HL-60 (cell line): ENCODE data around the gene ABL2.
"Not testable (repeated sequence)": the region's sequence is repeated elsewhere in the genome, so short reads cannot be mapped to it uniquely, and the experiment has no call there.

Source experiments
- SPI1 ChIP-seq: IDR thresholded peaks from 2 replicates; pipeline ENCODE4 v1.6.1; 2012; ENCODE audit warnings: low read depth, mild to moderate bottlenecking, borderline replicate concordance
- TF ChIP-seq, protein P1 (sequence below): IDR thresholded peaks from one replicate; pipeline ENCODE4 v1.5.1; 2011; ENCODE audit warnings: low read length, control low read depth, inconsistent platforms; ENCODE audit not compliant: insufficient read depth
- TF ChIP-seq, protein P2 (sequence below): IDR thresholded peaks from 2 replicates; pipeline ENCODE4 v1.6.1; 2012; ENCODE audit warnings: low read depth; ENCODE audit not compliant: insufficient replicate concordance

DNA sequence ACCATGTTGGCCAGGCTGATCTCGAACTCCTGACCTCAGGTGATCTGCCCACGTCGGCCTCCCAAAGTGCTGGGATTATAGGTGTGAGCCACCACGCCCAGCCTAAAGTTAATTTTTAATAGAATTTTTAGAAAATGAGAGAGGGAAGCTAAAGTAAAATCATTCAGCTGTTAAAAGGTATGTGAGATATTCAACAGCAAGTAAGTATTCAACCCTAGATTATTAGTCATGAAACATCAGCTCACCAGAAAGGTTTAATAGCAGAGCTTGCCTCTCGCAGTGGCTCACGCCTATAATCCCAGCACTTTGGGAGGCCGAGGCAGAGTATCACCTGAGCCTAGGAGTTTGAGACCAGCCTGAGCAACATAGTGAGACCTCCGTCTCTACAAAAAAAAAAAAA, 5.0 kb downstream of the ABL2 start:
- TF ChIP-seq, protein P1, sequence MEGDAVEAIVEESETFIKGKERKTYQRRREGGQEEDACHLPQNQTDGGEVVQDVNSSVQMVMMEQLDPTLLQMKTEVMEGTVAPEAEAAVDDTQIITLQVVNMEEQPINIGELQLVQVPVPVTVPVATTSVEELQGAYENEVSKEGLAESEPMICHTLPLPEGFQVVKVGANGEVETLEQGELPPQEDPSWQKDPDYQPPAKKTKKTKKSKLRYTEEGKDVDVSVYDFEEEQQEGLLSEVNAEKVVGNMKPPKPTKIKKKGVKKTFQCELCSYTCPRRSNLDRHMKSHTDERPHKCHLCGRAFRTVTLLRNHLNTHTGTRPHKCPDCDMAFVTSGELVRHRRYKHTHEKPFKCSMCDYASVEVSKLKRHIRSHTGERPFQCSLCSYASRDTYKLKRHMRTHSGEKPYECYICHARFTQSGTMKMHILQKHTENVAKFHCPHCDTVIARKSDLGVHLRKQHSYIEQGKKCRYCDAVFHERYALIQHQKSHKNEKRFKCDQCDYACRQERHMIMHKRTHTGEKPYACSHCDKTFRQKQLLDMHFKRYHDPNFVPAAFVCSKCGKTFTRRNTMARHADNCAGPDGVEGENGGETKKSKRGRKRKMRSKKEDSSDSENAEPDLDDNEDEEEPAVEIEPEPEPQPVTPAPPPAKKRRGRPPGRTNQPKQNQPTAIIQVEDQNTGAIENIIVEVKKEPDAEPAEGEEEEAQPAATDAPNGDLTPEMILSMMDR, result not testable (repeated sequence)
- TF ChIP-seq, protein P2, sequence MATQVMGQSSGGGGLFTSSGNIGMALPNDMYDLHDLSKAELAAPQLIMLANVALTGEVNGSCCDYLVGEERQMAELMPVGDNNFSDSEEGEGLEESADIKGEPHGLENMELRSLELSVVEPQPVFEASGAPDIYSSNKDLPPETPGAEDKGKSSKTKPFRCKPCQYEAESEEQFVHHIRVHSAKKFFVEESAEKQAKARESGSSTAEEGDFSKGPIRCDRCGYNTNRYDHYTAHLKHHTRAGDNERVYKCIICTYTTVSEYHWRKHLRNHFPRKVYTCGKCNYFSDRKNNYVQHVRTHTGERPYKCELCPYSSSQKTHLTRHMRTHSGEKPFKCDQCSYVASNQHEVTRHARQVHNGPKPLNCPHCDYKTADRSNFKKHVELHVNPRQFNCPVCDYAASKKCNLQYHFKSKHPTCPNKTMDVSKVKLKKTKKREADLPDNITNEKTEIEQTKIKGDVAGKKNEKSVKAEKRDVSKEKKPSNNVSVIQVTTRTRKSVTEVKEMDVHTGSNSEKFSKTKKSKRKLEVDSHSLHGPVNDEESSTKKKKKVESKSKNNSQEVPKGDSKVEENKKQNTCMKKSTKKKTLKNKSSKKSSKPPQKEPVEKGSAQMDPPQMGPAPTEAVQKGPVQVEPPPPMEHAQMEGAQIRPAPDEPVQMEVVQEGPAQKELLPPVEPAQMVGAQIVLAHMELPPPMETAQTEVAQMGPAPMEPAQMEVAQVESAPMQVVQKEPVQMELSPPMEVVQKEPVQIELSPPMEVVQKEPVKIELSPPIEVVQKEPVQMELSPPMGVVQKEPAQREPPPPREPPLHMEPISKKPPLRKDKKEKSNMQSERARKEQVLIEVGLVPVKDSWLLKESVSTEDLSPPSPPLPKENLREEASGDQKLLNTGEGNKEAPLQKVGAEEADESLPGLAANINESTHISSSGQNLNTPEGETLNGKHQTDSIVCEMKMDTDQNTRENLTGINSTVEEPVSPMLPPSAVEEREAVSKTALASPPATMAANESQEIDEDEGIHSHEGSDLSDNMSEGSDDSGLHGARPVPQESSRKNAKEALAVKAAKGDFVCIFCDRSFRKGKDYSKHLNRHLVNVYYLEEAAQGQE, result not testable (repeated sequence)
- not testable (repeated sequence) for TF ChIP-seq SPI1
